Lower leg skin (tissue), 3 donors: Measurements from ENCODE around the gene HSPB1.

Experiments
- CTCF ChIP-seq, 3 donors: fragments of 450-650 bp; IDR thresholded peaks; one replicate each; pipeline ENCODE4 v1.5.1; 2016; ENCODE audit warnings: antibody characterized with exemption in 3 of 3, mild to moderate bottlenecking in 3 of 3, moderate library complexity in 2 of 3
- POLR2A ChIP-seq, 2 donors: fragments of 450-650 bp; IDR thresholded peaks; one replicate each; pipeline ENCODE4 v1.6.1; 2016 to 2017; ENCODE audit warnings: antibody characterized with exemption in 2 of 2, mild to moderate bottlenecking in 1 of 2, moderate library complexity in 1 of 2

DNA sequence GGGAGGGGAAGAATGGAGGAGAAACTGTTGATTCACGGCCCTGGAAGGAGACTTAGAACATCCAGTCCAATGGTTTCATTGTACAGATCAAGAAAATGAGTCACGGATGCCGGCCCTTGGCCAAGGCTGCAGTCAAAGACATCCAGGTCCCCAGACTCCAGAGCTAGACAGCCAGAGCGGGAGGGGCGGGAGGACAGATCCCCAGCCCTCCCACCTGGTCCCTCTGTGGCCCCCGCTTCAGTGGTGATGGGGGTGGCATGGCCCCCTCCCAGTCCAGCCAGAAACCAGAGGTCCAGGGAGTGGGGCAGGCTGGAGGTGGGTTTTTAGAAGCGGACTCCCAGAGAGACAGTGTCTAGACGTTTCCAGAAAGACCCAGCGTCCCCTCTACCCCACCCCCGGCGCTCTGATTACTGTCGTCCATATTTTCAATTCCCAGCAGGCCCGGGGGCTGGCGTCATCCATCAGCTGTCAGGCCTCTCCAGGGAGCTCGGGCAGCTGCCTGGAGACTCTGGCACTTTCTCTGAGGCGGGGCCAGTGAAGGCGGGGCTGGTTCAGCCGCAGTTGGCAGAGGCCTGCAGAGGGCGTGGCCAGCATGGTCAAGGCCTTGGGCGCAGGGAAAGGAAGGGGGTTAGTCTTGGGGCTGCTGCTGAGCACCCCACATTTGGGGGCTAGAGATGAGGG is 8.0 kb upstream of the HSPB1 start:
- TF ChIP-seq CTCF (IDR thresholded peaks at IDR 0.05) (no peak), POLR2A (IDR thresholded peaks at IDR 0.05) (no peak)
